HCT116 (cell line): ENCODE data around the gene NECAP2. TPM values are rescaled to one million over a fixed set of nuclear protein-coding genes. Genes with fewer than 3 reads are reported as not detected.

Source experiments
- ATAC-seq: fragments of 200-7000 bp; cut with Tn5 transposase; 2 replicates; pipeline ENCODE4 v1.9.1; 2020; ENCODE audit warnings: mild to moderate bottlenecking, moderate library complexity
- BruUV-seq: library from RNA; stranded (reverse); fragments of 400-500 nt; replicated peaks from 2 replicates; lab custom pipeline; 2021; lab: Mats Ljungman, UMichigan
- CTCF ChIA-PET: fragments of 300-600 bp; sonication (Branson Sonifier 250); formaldehyde crosslinking; loops from one replicate; lab custom pipeline; 2021; ENCODE audit warnings: antibody characterized with exemption; lab: Charles Lee
- POLR2A ChIA-PET: fragments of 300-600, 350-600 bp; sonication (Branson Sonifier 250); formaldehyde crosslinking; loops from one replicate; lab custom pipeline; 2021; ENCODE audit warnings: antibody characterized with exemption; lab: Charles Lee
- RAD21 ChIA-PET, 2 experiments: fragments of 300-600 bp; sonication (Branson Sonifier 250); formaldehyde crosslinking; loops; one replicate each; lab custom pipeline; 2023; ENCODE audit warnings: low total read pairs in 2 of 2; ENCODE audit not compliant: uncharacterized antibody in 2 of 2, unreplicated experiment in 2 of 2, low non-redundant PET in 1 of 2; lab: Charles Lee
- DNase-seq: peaks from one replicate; pipeline ENCODE4 v3.0.0-alpha.2; 2010; ENCODE audit warnings: low read depth, low spot score
- H2AFZ ChIP-seq: fragments of 200-600 bp; shearing (Covaris generic), sonication (generic); 2 replicates; pipeline ENCODE4 v1.6.1; 2017; ENCODE audit warnings: low read depth, mixed run types, mixed read lengths, antibody characterized with exemption, low read length; ENCODE audit not compliant: poor library complexity, severe bottlenecking
- H3K27ac ChIP-seq: 2 replicates; pipeline ENCODE4 v1.5.1; 2012; ENCODE audit warnings: low read depth, low read length
- H3K27me3 ChIP-seq: fragments of 200-600 bp; sonication (generic); 2 replicates; pipeline ENCODE4 v1.6.1; 2016; ENCODE audit warnings: mixed run types, low read length, mixed read lengths; ENCODE audit not compliant: insufficient read depth
- H3K36me3 ChIP-seq, 2 experiments: fragments of 200-500 bp in 1 of 2; fragments of 200-600 bp in 1 of 2; sonication (Bioruptor generic) in 1 of 2; sonication (generic) in 1 of 2; 2 replicates each; pipeline versions ENCODE4 v1.5.1 to v1.6.1; 2014 to 2016; ENCODE audit warnings: low read length in 2 of 2, inconsistent platforms in 1 of 2, mixed read lengths in 1 of 2, mixed run types in 1 of 2; ENCODE audit not compliant: insufficient read depth in 2 of 2, control insufficient read depth in 1 of 2
- H3K4me1 ChIP-seq, 2 experiments: fragments of 200-600 bp in 1 of 2; sonication (generic) in 1 of 2; 2 replicates each; pipeline versions ENCODE4 v1.5.1 to v1.6.1; 2012 to 2017; ENCODE audit warnings: low read length in 2 of 2, inconsistent platforms in 1 of 2, mild to moderate bottlenecking in 1 of 2, mixed read lengths in 1 of 2, mixed run types in 1 of 2, moderate library complexity in 1 of 2; ENCODE audit not compliant: insufficient read depth in 2 of 2, control insufficient read depth in 1 of 2
- H3K4me2 ChIP-seq: fragments of 200-600 bp; sonication (generic); 2 replicates; pipeline ENCODE4 v1.6.1; 2017; ENCODE audit warnings: mixed run types, low read length, mixed read lengths
- H3K4me3 ChIP-seq, 2 experiments: fragments of 200-600 bp in 1 of 2; sonication (generic) in 1 of 2; replicated peaks in 1 of 2; 2 replicates each; pipeline ENCODE4 v1.5.1; 2011 to 2016; ENCODE audit warnings: low read length in 2 of 2, control low read depth in 1 of 2, low read depth in 1 of 2, mild to moderate bottlenecking in 1 of 2, mixed read lengths in 1 of 2, mixed run types in 1 of 2
- H3K79me2 ChIP-seq: fragments of 200-600 bp; sonication (generic); 2 replicates; pipeline ENCODE4 v1.6.1; 2017; ENCODE audit warnings: mild to moderate bottlenecking, mixed run types, low read length, moderate library complexity, mixed read lengths; ENCODE audit not compliant: insufficient read depth
- H3K9ac ChIP-seq: fragments of 200-600 bp; sonication (generic); 2 replicates; pipeline ENCODE4 v1.6.1; 2016; ENCODE audit warnings: low read length, mixed read lengths
- H3K9me2 ChIP-seq: fragments of 200-600 bp; sonication (generic), shearing (Covaris generic); 2 replicates; pipeline ENCODE4 v1.6.1; 2017; ENCODE audit warnings: mixed run types, mild to moderate bottlenecking, moderate library complexity; ENCODE audit not compliant: insufficient read depth
- H3K9me3 ChIP-seq, 2 experiments: fragments of 200-500 bp in 1 of 2; fragments of 200-600 bp in 1 of 2; sonication (Bioruptor generic) in 1 of 2; sonication (generic) in 1 of 2; 2 replicates each; pipeline ENCODE4 v1.6.1; 2014 to 2017; ENCODE audit warnings: low read length in 2 of 2, mixed read lengths in 2 of 2, inconsistent platforms in 1 of 2, low read depth in 1 of 2, mild to moderate bottlenecking in 1 of 2, mixed run types in 1 of 2, moderate library complexity in 1 of 2; ENCODE audit not compliant: control insufficient read depth in 1 of 2, insufficient read depth in 1 of 2
- H4K20me1 ChIP-seq: fragments of 200-600 bp; sonication (generic), shearing (Covaris generic); 2 replicates; pipeline ENCODE4 v1.6.1; 2017; ENCODE audit warnings: mixed run types, mild to moderate bottlenecking, moderate library complexity; ENCODE audit not compliant: insufficient read depth
- ATF3 ChIP-seq: IDR thresholded peaks from 2 replicates; pipeline ENCODE4 v1.6.1; 2012
- CEBPB ChIP-seq: IDR thresholded peaks from 2 replicates; pipeline ENCODE4 v1.6.1; 2012; ENCODE audit warnings: low read depth
- CTCF ChIP-seq, 3 experiments: fragments of 200-600 bp in 1 of 3; sonication (generic) in 1 of 3; IDR thresholded peaks in 2 of 3; conservative IDR thresholded peaks in 1 of 3; 2 replicates each; pipeline ENCODE4 v1.5.1; 2012 to 2017; ENCODE audit warnings: low read depth in 2 of 3, low read length in 2 of 3, antibody characterized with exemption in 1 of 3, borderline replicate concordance in 1 of 3, control low read depth in 1 of 3, mild to moderate bottlenecking in 1 of 3, mixed read lengths in 1 of 3, mixed run types in 1 of 3, moderate library complexity in 1 of 3; ENCODE audit not compliant: insufficient read depth in 1 of 3
- EGR1 ChIP-seq: IDR thresholded peaks from 2 replicates; pipeline ENCODE4 v1.6.1; 2012; ENCODE audit warnings: low read depth
- EZH2 ChIP-seq: fragments of 200-600 bp; sonication (generic); IDR thresholded peaks from 2 replicates; pipeline ENCODE4 v1.6.1; 2017; ENCODE audit warnings: antibody characterized with exemption, mixed run types
- EZH2phosphoT487 ChIP-seq: fragments of 200-600 bp; IDR thresholded peaks from 2 replicates; pipeline ENCODE4 v1.6.1; 2018; ENCODE audit warnings: antibody characterized with exemption, borderline replicate concordance
- FOSL1 ChIP-seq: IDR thresholded peaks from 2 replicates; pipeline ENCODE4 v1.6.1; 2012; ENCODE audit warnings: low read depth
- JUND ChIP-seq: IDR thresholded peaks from 2 replicates; pipeline ENCODE4 v1.6.1; 2012
- MAX ChIP-seq: IDR thresholded peaks from 2 replicates; pipeline ENCODE4 v1.6.1; 2012
- POLR2A ChIP-seq: IDR thresholded peaks from 2 replicates; pipeline ENCODE4 v1.7.0; 2011; ENCODE audit warnings: borderline replicate concordance; ENCODE audit not compliant: insufficient read depth, insufficient read length; ENCODE audit errors: extremely low read depth
- REST ChIP-seq: IDR thresholded peaks from 2 replicates; pipeline ENCODE4 v1.6.1; 2012; ENCODE audit warnings: low read depth
- SP1 ChIP-seq: IDR thresholded peaks from 2 replicates; pipeline ENCODE4 v1.6.1; 2012; ENCODE audit warnings: low read depth
- SRF ChIP-seq: IDR thresholded peaks from 2 replicates; pipeline ENCODE4 v1.6.1; 2012; ENCODE audit warnings: low read depth
- TCF7L2 ChIP-seq: IDR thresholded peaks from 2 replicates; pipeline ENCODE4 v1.7.0; 2011; ENCODE audit warnings: borderline replicate concordance, inconsistent platforms; ENCODE audit not compliant: insufficient read depth, insufficient read length; ENCODE audit errors: extremely low read depth
- YY1 ChIP-seq: IDR thresholded peaks from 2 replicates; pipeline ENCODE4 v1.6.1; 2011; ENCODE audit warnings: low read length, low read depth, moderate library complexity, mild to moderate bottlenecking; ENCODE audit not compliant: insufficient replicate concordance; ENCODE audit errors: extremely low read depth
- ZBTB33 ChIP-seq: IDR thresholded peaks from 2 replicates; pipeline ENCODE4 v1.6.1; 2011; ENCODE audit warnings: mild to moderate bottlenecking, low read length, moderate library complexity; ENCODE audit not compliant: insufficient replicate concordance; ENCODE audit errors: extremely low read depth
- ZFX ChIP-seq: fragments of 450-650 bp; IDR thresholded peaks from 2 replicates; pipeline ENCODE4 v1.6.1; 2017
- ZNF274 ChIP-seq: fragments of 200-500 bp; sonication (Bioruptor generic); IDR thresholded peaks from 2 replicates; pipeline ENCODE4 v1.6.1; 2014; ENCODE audit warnings: mild to moderate bottlenecking, low read depth, low read length, inconsistent platforms
- intact Hi-C: fragments of 100-400 bp; cut with micrococcal nuclease; formaldehyde crosslinking; loops from 2 replicates; pipeline ENCODE4 v1.10.0; 2022
- total RNA-seq: library from RNA; stranded (reverse); gene quantifications from one replicate; pipeline ENCODE4 v1.2.1, GENCODE V29; 2021; ENCODE audit not compliant: unreplicated experiment

Gene NECAP2
- total RNA-seq, 1 experiment from 2014 or later, result 35.5 TPM

GRCh38 chr1:16491056-16491675 lies 50.6 kb downstream of the NECAP2 start:
- intact Hi-C loops, result no loop called here

More at GRCh38 chr1:16491056-16491675, 50.6 kb downstream of the NECAP2 start:
- H3K4me3 ChIP-seq, result no peak overlapping the region
- ChIA-PET POLR2A (interaction anchor here (0.6 kb wide), 1 partner anchor 414 kb away, joined by 3 read pairs; no protein-coding TSS in a partner anchor), CTCF (no interaction called here), RAD21 (no interaction called here)
- H3K27me3 ChIP-seq, result no peaks in the 10 kb centered on the region
- no TSS peak for BruUV-seq
- DNase-seq, result no peak
- H2AFZ ChIP-seq, result no peak overlapping the region
- H3K9me3 ChIP-seq, result no peaks in the 10 kb centered on the region
- H3K9me2 ChIP-seq, result no peaks in the 10 kb centered on the region
- no peak overlapping the region for H3K27ac ChIP-seq
- no peak overlapping the region for H3K9ac ChIP-seq
- H4K20me1 ChIP-seq, result no peaks in the 10 kb centered on the region
- ATAC-seq, result no peak
- H3K36me3 ChIP-seq, result no peaks in the 10 kb centered on the region
- TF ChIP-seq POLR2A (no peak), EGR1 (no peak), SRF (no peak), ZNF274 (no peak), CEBPB (no peak), TCF7L2 (no peak), EZH2 (no peak), YY1 (no peak), JUND (no peak), FOSL1 (no peak), ZBTB33 (no peak), SP1 (no peak), EZH2phosphoT487 (no peak), REST (no peak), ATF3 (no peak), MAX (no peak), CTCF (IDR thresholded peaks at IDR 0.05 in 2 of 3, conservative IDR thresholded peaks at IDR 0.05 in 1 of 3; ENCODE audit: borderline replicate concordance in 1 of 3, insufficient read depth in 1 of 3, low read depth in 2 of 3, low read length in 2 of 3) (no peak), ZFX (no peak)
- no peak overlapping the region for H3K4me2 ChIP-seq
- no peaks in the 10 kb centered on the region; the same call in 1 of the 2 replicates for H3K79me2 ChIP-seq
- H3K4me1 ChIP-seq, result peaks cover 0 to 2% of the 10 kb centered on the region in 2 experiments; a peak in 1 of 4 replicates
